ENCODE results near the gene CLCN7.

The CLCN7 gene

GRCh38 chr16:1494711-1495110 is 19.9 kb upstream of the CLCN7 start:
- Histone ChIP-seq H3K9me3 (ENCODE audit: control insufficient read depth in 2 of 2, low read length in 2 of 2) (no peaks in the 10 kb centered on the region), H3K9ac (ENCODE audit: low read depth in 1 of 2, low read length in 2 of 2) (no peak overlapping the region), H3K27me3 (ENCODE audit: control insufficient read depth in 2 of 2, insufficient read depth in 2 of 2, low read length in 2 of 2) (no peaks in the 10 kb centered on the region), H3K4me1 (ENCODE audit: control insufficient read depth in 2 of 2, insufficient read depth in 2 of 2, low read length in 2 of 2) (peaks cover 15% of the 10 kb centered on the region in 2 donors), H3K36me3 (ENCODE audit: control insufficient read depth in 2 of 2, insufficient read depth in 2 of 2, low read length in 2 of 2) (peaks cover 10 to 23% of the 10 kb centered on the region in 2 donors), H3K27ac (ENCODE audit: low read depth in 2 of 2, low read length in 2 of 2) (no peak overlapping the region), H3K4me3 (ENCODE audit: low read length in 2 of 2) (peak overlapping the region in 1 of 2 donors; percentile 76)

- no peaks in the 10 kb centered on the region for H3K9me3 ChIP-seq (ENCODE audit: control insufficient read depth in 2 of 2, low read length in 2 of 2)
- peak overlapping the region; percentile 76 to 86 for H3K4me3 ChIP-seq (ENCODE audit: low read length in 2 of 2)
- H3K27ac ChIP-seq (ENCODE audit: low read depth in 2 of 2, low read length in 2 of 2) = no peak overlapping the region
- no peaks in the 10 kb centered on the region for H3K27me3 ChIP-seq (ENCODE audit: control insufficient read depth in 2 of 2, insufficient read depth in 2 of 2, low read length in 2 of 2)
- peaks cover 15% of the 10 kb centered on the region in 2 donors for H3K4me1 ChIP-seq (ENCODE audit: control insufficient read depth in 2 of 2, insufficient read depth in 2 of 2, low read length in 2 of 2)
- H3K9ac ChIP-seq (ENCODE audit: low read depth in 1 of 2, low read length in 2 of 2) = peak overlapping the region; percentile 74 to 81
- peaks cover 10 to 21% of the 10 kb centered on the region in 2 donors for H3K36me3 ChIP-seq (ENCODE audit: control insufficient read depth in 2 of 2, insufficient read depth in 2 of 2, low read length in 2 of 2)
These were observed 19.4 kb upstream of the CLCN7 start for GRCh38 chr16:1494129-1494640.

- Histone ChIP-seq H3K9me3 (ENCODE audit: control insufficient read depth in 2 of 2, low read length in 2 of 2) (no peaks in the 10 kb centered on the region), H3K4me1 (ENCODE audit: control insufficient read depth in 2 of 2, insufficient read depth in 2 of 2, low read length in 2 of 2) (peaks cover 15% of the 10 kb centered on the region in 2 donors), H3K27ac (ENCODE audit: low read depth in 2 of 2, low read length in 2 of 2) (peak overlapping the region in 1 of 2 donors; percentile 86), H3K4me3 (ENCODE audit: low read length in 2 of 2) (peak overlapping the region; percentile 76 to 86), H3K36me3 (ENCODE audit: control insufficient read depth in 2 of 2, insufficient read depth in 2 of 2, low read length in 2 of 2) (peaks cover 10 to 19% of the 10 kb centered on the region in 2 donors), H3K9ac (ENCODE audit: low read depth in 1 of 2, low read length in 2 of 2) (peak overlapping the region; percentile 74 to 81), H3K27me3 (ENCODE audit: control insufficient read depth in 2 of 2, insufficient read depth in 2 of 2, low read length in 2 of 2) (no peaks in the 10 kb centered on the region)
These were observed 18.9 kb upstream of the CLCN7 start for GRCh38 chr16:1493746-1494094.

- Histone ChIP-seq H3K9ac (ENCODE audit: low read depth in 1 of 2, low read length in 2 of 2) (peak within 1 kb of the TSS; percentile 79 to 81), H3K9me3 (ENCODE audit: control insufficient read depth in 2 of 2, low read length in 2 of 2) (no peaks in the 10 kb centered on the region), H3K4me3 (ENCODE audit: low read length in 2 of 2) (peak within 1 kb of the TSS; percentile 76 to 86), H3K27ac (ENCODE audit: low read depth in 2 of 2, low read length in 2 of 2) (peak within 1 kb of the TSS; percentile 86 to 88), H3K27me3 (ENCODE audit: control insufficient read depth in 2 of 2, insufficient read depth in 2 of 2, low read length in 2 of 2) (no peaks in the 10 kb centered on the region), H3K4me1 (ENCODE audit: control insufficient read depth in 2 of 2, insufficient read depth in 2 of 2, low read length in 2 of 2) (peaks cover 15% of the 10 kb centered on the region in 2 donors), H3K36me3 (ENCODE audit: control insufficient read depth in 2 of 2, insufficient read depth in 2 of 2, low read length in 2 of 2) (peaks cover 10 to 19% of the 10 kb centered on the region in 2 donors)
These were observed 18.3 kb upstream of the CLCN7 start, which contains the start of gene TELO2 for GRCh38 chr16:1492923-1493745. TELO2 (plus strand) TSS chr16:1493360; CDS start chr16:1494282, 922 bp downstream.

GRCh38 chr16:1492082-1492922 is 17.5 kb upstream of the CLCN7 start:
- Histone ChIP-seq H3K9ac (ENCODE audit: low read depth in 1 of 2, low read length in 2 of 2) (peak overlapping the region; percentile 79 to 81), H3K27ac (ENCODE audit: low read depth in 2 of 2, low read length in 2 of 2) (peak overlapping the region; percentile 86 to 88), H3K4me3 (ENCODE audit: low read length in 2 of 2) (peak overlapping the region; percentile 74 to 86), H3K27me3 (ENCODE audit: control insufficient read depth in 2 of 2, insufficient read depth in 2 of 2, low read length in 2 of 2) (no peaks in the 10 kb centered on the region), H3K36me3 (ENCODE audit: control insufficient read depth in 2 of 2, insufficient read depth in 2 of 2, low read length in 2 of 2) (peaks cover 10 to 14% of the 10 kb centered on the region in 2 donors), H3K9me3 (ENCODE audit: control insufficient read depth in 2 of 2, low read length in 2 of 2) (no peaks in the 10 kb centered on the region), H3K4me1 (ENCODE audit: control insufficient read depth in 2 of 2, insufficient read depth in 2 of 2, low read length in 2 of 2) (peaks cover 15% of the 10 kb centered on the region in 2 donors)

GRCh38 chr16:1491327-1491726 is 16.5 kb upstream of the CLCN7 start:
- no peak overlapping the region for H3K4me3 ChIP-seq (ENCODE audit: low read length in 2 of 2)
- no peaks in the 10 kb centered on the region for H3K27me3 ChIP-seq (ENCODE audit: control insufficient read depth in 2 of 2, insufficient read depth in 2 of 2, low read length in 2 of 2)
- no peaks in the 10 kb centered on the region for H3K9me3 ChIP-seq (ENCODE audit: control insufficient read depth in 2 of 2, low read length in 2 of 2)
- no peak overlapping the region for H3K27ac ChIP-seq (ENCODE audit: low read depth in 2 of 2, low read length in 2 of 2)
- H3K9ac ChIP-seq (ENCODE audit: low read depth in 1 of 2, low read length in 2 of 2) = no peak overlapping the region
- H3K4me1 ChIP-seq (ENCODE audit: control insufficient read depth in 2 of 2, insufficient read depth in 2 of 2, low read length in 2 of 2) = peaks cover 15% of the 10 kb centered on the region in 2 donors
- H3K36me3 ChIP-seq (ENCODE audit: control insufficient read depth in 2 of 2, insufficient read depth in 2 of 2, low read length in 2 of 2) = peaks cover 4 to 6% of the 10 kb centered on the region in 2 donors

GRCh38 chr16:1489077-1489476 is 14.2 kb upstream of the CLCN7 start:
- Histone ChIP-seq H3K9me3 (ENCODE audit: control insufficient read depth in 2 of 2, low read length in 2 of 2) (no peaks in the 10 kb centered on the region), H3K27me3 (ENCODE audit: control insufficient read depth in 2 of 2, insufficient read depth in 2 of 2, low read length in 2 of 2) (no peaks in the 10 kb centered on the region), H3K27ac (ENCODE audit: low read depth in 2 of 2, low read length in 2 of 2) (no peak overlapping the region), H3K4me3 (ENCODE audit: low read length in 2 of 2) (no peak overlapping the region), H3K36me3 (ENCODE audit: control insufficient read depth in 2 of 2, insufficient read depth in 2 of 2, low read length in 2 of 2) (no peaks in the 10 kb centered on the region), H3K4me1 (ENCODE audit: control insufficient read depth in 2 of 2, insufficient read depth in 2 of 2, low read length in 2 of 2) (peaks cover 7 to 13% of the 10 kb centered on the region in 2 donors), H3K9ac (ENCODE audit: low read depth in 1 of 2, low read length in 2 of 2) (no peak overlapping the region)

- H3K4me1 ChIP-seq (ENCODE audit: control insufficient read depth in 2 of 2, insufficient read depth in 2 of 2, low read length in 2 of 2) = peaks cover 6 to 9% of the 10 kb centered on the region in 2 donors
- H3K27me3 ChIP-seq (ENCODE audit: control insufficient read depth in 2 of 2, insufficient read depth in 2 of 2, low read length in 2 of 2) = no peaks in the 10 kb centered on the region
- H3K9me3 ChIP-seq (ENCODE audit: control insufficient read depth in 2 of 2, low read length in 2 of 2) = no peaks in the 10 kb centered on the region
- H3K9ac ChIP-seq (ENCODE audit: low read depth in 1 of 2, low read length in 2 of 2) = no peak within 1 kb of the TSS
- no peak within 1 kb of the TSS for H3K27ac ChIP-seq (ENCODE audit: low read depth in 2 of 2, low read length in 2 of 2)
- H3K4me3 ChIP-seq (ENCODE audit: low read length in 2 of 2) = no peak within 1 kb of the TSS
- H3K36me3 ChIP-seq (ENCODE audit: control insufficient read depth in 2 of 2, insufficient read depth in 2 of 2, low read length in 2 of 2) = no peaks in the 10 kb centered on the region
These were observed 13.8 kb upstream of the CLCN7 start, which contains the start of gene PTX4 for GRCh38 chr16:1488619-1489018. PTX4 (minus strand) TSS chr16:1488944; CDS start chr16:1488909, 35 bp downstream.

GRCh38 chr16:1488054-1488601 is 13.3 kb upstream of the CLCN7 start:
- no peaks in the 10 kb centered on the region for H3K36me3 ChIP-seq (ENCODE audit: control insufficient read depth in 2 of 2, insufficient read depth in 2 of 2, low read length in 2 of 2)
- H3K9me3 ChIP-seq (ENCODE audit: control insufficient read depth in 2 of 2, low read length in 2 of 2) = no peaks in the 10 kb centered on the region
- no peak overlapping the region for H3K9ac ChIP-seq (ENCODE audit: low read depth in 1 of 2, low read length in 2 of 2)
- H3K4me3 ChIP-seq (ENCODE audit: low read length in 2 of 2) = no peak overlapping the region
- H3K4me1 ChIP-seq (ENCODE audit: control insufficient read depth in 2 of 2, insufficient read depth in 2 of 2, low read length in 2 of 2) = peaks cover 6 to 9% of the 10 kb centered on the region in 2 donors
- no peak overlapping the region for H3K27ac ChIP-seq (ENCODE audit: low read depth in 2 of 2, low read length in 2 of 2)
- H3K27me3 ChIP-seq (ENCODE audit: control insufficient read depth in 2 of 2, insufficient read depth in 2 of 2, low read length in 2 of 2) = no peaks in the 10 kb centered on the region
